ENCODE measurements around the gene RABL3.

Gene RABL3

DNA sequence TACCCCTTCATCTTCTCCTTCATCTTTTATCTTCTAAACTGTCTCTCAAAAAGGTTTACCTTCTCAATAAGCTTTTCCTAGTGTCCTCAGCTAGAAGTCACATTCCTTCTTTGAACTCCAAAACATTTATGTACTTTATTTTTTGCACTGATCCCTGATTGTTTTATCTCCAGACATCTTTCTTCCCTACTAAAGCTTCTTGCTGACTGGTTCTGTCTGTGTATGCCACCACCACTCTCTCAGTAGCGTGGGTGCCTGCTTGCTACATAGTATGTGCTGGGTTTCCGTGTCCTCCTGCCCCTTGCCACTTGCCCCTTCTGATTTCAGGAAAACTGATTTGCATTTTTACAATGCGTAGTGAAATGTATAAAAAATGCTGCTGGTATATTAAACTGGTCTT lies 24.3 kb upstream of the RABL3 start:
- no peak overlapping the region for H3K27ac ChIP-seq (ENCODE audit: low read length, poor library complexity, severe bottlenecking)
- no peak overlapping the region for H3K14ac ChIP-seq (ENCODE audit: low read length in 2 of 2)

DNA sequence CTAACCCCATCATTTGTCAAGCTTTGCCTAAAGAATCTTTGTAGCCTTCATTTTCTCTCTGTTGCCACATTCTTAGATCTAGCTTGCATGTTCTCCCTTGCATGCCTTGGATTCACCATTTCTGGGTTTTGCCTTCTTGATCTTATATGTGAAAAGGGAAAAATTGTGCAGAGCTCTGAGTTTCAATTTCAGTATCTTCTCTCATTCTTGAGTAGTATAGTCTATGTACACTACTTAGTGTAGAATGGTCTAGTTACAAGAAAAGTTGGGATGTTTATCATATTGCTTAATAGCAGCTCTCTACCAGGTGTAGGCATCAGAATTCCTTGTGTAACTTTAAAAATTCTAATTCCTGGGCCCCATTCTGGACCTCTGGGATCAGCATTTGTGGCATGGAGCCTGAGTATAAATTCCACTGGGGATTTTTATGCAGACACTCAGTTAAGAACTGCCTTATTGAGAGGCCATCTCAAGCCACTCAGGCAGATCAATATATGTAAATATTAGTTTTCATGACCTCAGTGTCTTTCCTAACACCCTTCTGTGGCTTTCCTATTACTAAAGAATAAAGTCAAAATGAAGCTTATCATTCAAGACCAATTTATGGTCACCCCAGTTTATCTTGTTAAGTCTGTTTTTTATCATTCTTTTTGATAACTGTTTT lies 23.6 kb upstream of the RABL3 start:
- Histone ChIP-seq H2BK120ac (ENCODE audit: low read depth, low read length) (no peak overlapping the region), H2AFZ (ENCODE audit: low read depth, low read length) (no peak overlapping the region), H3K27ac (ENCODE audit: low read length, poor library complexity, severe bottlenecking) (no peak overlapping the region), H3K4me3 (ENCODE audit: insufficient read depth in 1 of 2, low read depth in 1 of 2, low read length in 2 of 2) (no peak overlapping the region), H2BK12ac (ENCODE audit: low read length in 2 of 2) (no peak overlapping the region), H3K4me1 (ENCODE audit: control insufficient read depth, insufficient read depth, low read depth, low read length) (peaks cover 2% of the 10 kb centered on the region), H3K9ac (ENCODE audit: low read length) (no peak overlapping the region), H4K91ac (ENCODE audit: low read length) (no peak overlapping the region), H3K36me3 (ENCODE audit: control insufficient read depth in 1 of 2, insufficient read depth in 2 of 2, low read depth in 1 of 2, low read length in 2 of 2) (peaks cover 0 to 5% of the 10 kb centered on the region in 2 experiments), H3K14ac (ENCODE audit: low read length in 2 of 2) (no peak overlapping the region), H3K79me1 (replicated peaks; ENCODE audit: low read length, poor library complexity, severe bottlenecking) (peaks cover 21% of the 10 kb centered on the region), H2BK5ac (ENCODE audit: low read depth, low read length, poor library complexity, severe bottlenecking) (no peak overlapping the region), H3K4ac (ENCODE audit: low read depth in 1 of 2, low read length in 2 of 2) (no peak overlapping the region), H3K27me3 (ENCODE audit: control insufficient read depth in 1 of 2, insufficient read depth in 1 of 2, low read length in 2 of 2) (no peaks in the 10 kb centered on the region), H2AK5ac (ENCODE audit: low read length, severe bottlenecking) (no peak overlapping the region), H2BK15ac (ENCODE audit: low read depth, poor library complexity, severe bottlenecking) (no peak overlapping the region), H3K9me3 (ENCODE audit: control insufficient read depth, low read length) (no peaks in the 10 kb centered on the region), H3K23ac (ENCODE audit: low read length in 2 of 2) (no peak overlapping the region), H3K18ac (ENCODE audit: low read depth in 1 of 2, low read length in 2 of 2) (no peak overlapping the region), H4K8ac (ENCODE audit: low read length) (no peak overlapping the region), H3K4me2 (ENCODE audit: low read length, poor library complexity, severe bottlenecking) (no peak overlapping the region)
- no peak for DNase-seq

More for the DNA sequence above, 24.3 kb upstream of the RABL3 start:
- no peak overlapping the region for H2AFZ ChIP-seq (ENCODE audit: low read depth, low read length)
- H4K8ac ChIP-seq (ENCODE audit: low read length) = no peak overlapping the region
- H3K9me3 ChIP-seq (ENCODE audit: control insufficient read depth, low read length) = no peaks in the 10 kb centered on the region
- no peak overlapping the region for H3K4me3 ChIP-seq (ENCODE audit: insufficient read depth in 1 of 2, low read depth in 1 of 2, low read length in 2 of 2)
- H2BK120ac ChIP-seq (ENCODE audit: low read depth, low read length) = no peak overlapping the region
- H3K27me3 ChIP-seq (ENCODE audit: control insufficient read depth in 1 of 2, insufficient read depth in 1 of 2, low read length in 2 of 2) = no peaks in the 10 kb centered on the region
- H3K23ac ChIP-seq (ENCODE audit: low read length in 2 of 2) = no peak overlapping the region
- peak overlapping the region in 1 of 2 experiments; percentile 80 for H2BK12ac ChIP-seq (ENCODE audit: low read length in 2 of 2)
- DNase-seq = no peak
- 95% methylated on average over 2 of the region's 3 CpGs for WGBS
- H4K91ac ChIP-seq (ENCODE audit: low read length) = peak overlapping the region; percentile 80
- no peak overlapping the region for H3K4me2 ChIP-seq (ENCODE audit: low read length, poor library complexity, severe bottlenecking)
- H3K36me3 ChIP-seq (ENCODE audit: control insufficient read depth in 1 of 2, insufficient read depth in 2 of 2, low read depth in 1 of 2, low read length in 2 of 2) = peaks cover 0 to 11% of the 10 kb centered on the region in 2 experiments
- H3K4ac ChIP-seq (ENCODE audit: low read depth in 1 of 2, low read length in 2 of 2) = no peak overlapping the region
- no peak overlapping the region for H2BK15ac ChIP-seq (ENCODE audit: low read depth, poor library complexity, severe bottlenecking)
- no peak overlapping the region for H3K9ac ChIP-seq (ENCODE audit: low read length)
- no peak overlapping the region for H2AK5ac ChIP-seq (ENCODE audit: low read length, severe bottlenecking)
- no peak overlapping the region for H3K18ac ChIP-seq (ENCODE audit: low read depth in 1 of 2, low read length in 2 of 2)
- no peak overlapping the region for H2BK5ac ChIP-seq (ENCODE audit: low read depth, low read length, poor library complexity, severe bottlenecking)
- peaks cover 2% of the 10 kb centered on the region for H3K4me1 ChIP-seq (ENCODE audit: control insufficient read depth, insufficient read depth, low read depth, low read length)
- peaks cover 21% of the 10 kb centered on the region for H3K79me1 ChIP-seq (replicated peaks; ENCODE audit: low read length, poor library complexity, severe bottlenecking)

DNA sequence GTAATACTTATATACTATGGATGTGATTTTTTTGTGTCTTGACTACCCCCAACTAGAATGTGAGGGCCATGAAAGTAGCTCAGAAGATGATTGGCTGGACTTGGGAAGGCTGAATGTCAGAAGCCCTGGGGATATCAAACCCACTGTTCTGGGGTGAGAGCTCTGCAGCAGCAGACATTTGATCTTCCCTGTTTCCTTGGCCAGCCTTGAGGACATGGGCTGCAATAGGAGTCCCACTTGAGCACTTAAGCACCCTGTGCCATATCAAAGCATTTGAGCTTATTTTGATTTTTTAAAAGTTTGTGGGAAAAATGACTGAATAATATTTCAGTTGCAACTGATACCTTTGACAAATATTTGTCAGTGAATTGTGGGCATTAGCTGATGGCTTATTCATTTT lies 21.9 kb upstream of the RABL3 start:
- Histone ChIP-seq H2AFZ (ENCODE audit: low read depth, low read length) (no peak overlapping the region), H3K4me2 (ENCODE audit: low read length, poor library complexity, severe bottlenecking) (no peak overlapping the region), H3K79me1 (replicated peaks; ENCODE audit: low read length, poor library complexity, severe bottlenecking) (peaks cover 15% of the 10 kb centered on the region), H3K9ac (ENCODE audit: low read length) (no peak overlapping the region), H3K14ac (ENCODE audit: low read length in 2 of 2) (no peak overlapping the region), H3K27me3 (ENCODE audit: control insufficient read depth in 1 of 2, insufficient read depth in 1 of 2, low read length in 2 of 2) (no peaks in the 10 kb centered on the region), H3K4me3 (ENCODE audit: insufficient read depth in 1 of 2, low read depth in 1 of 2, low read length in 2 of 2) (no peak overlapping the region), H2BK5ac (ENCODE audit: low read depth, low read length, poor library complexity, severe bottlenecking) (no peak overlapping the region), H3K36me3 (ENCODE audit: control insufficient read depth in 1 of 2, insufficient read depth in 2 of 2, low read depth in 1 of 2, low read length in 2 of 2) (no peaks in the 10 kb centered on the region), H2BK12ac (ENCODE audit: low read length in 2 of 2) (no peak overlapping the region), H3K18ac (ENCODE audit: low read depth in 1 of 2, low read length in 2 of 2) (no peak overlapping the region), H3K27ac (ENCODE audit: low read length, poor library complexity, severe bottlenecking) (no peak overlapping the region), H2AK5ac (ENCODE audit: low read length, severe bottlenecking) (no peak overlapping the region), H4K8ac (ENCODE audit: low read length) (no peak overlapping the region), H4K91ac (ENCODE audit: low read length) (no peak overlapping the region), H3K23ac (ENCODE audit: low read length in 2 of 2) (no peak overlapping the region), H3K4ac (ENCODE audit: low read depth in 1 of 2, low read length in 2 of 2) (no peak overlapping the region), H3K9me3 (ENCODE audit: control insufficient read depth, low read length) (no peaks in the 10 kb centered on the region), H3K4me1 (ENCODE audit: control insufficient read depth, insufficient read depth, low read depth, low read length) (peaks cover 2% of the 10 kb centered on the region), H2BK15ac (ENCODE audit: low read depth, poor library complexity, severe bottlenecking) (no peak overlapping the region), H2BK120ac (ENCODE audit: low read depth, low read length) (no peak overlapping the region)
- DNase-seq = no peak

DNA sequence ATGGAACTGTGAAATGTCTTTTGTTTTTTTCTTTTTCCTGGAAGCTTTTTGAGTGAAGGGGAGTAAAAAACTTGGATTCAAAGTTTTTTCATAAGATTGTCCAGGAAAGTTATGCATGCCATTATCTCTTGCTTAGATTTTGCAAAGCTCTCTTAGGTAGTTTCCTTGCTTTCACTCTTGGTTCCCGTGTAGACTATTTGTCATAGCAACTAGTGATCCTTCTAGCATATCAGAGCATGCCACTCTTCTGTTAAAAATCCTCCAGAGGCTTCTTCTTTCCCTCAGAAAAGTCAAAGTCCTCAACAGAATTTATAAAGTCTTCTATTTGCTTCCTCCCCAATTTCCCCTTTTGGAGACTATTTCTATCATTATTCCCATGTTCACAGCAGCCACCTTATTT lies 21.3 kb upstream of the RABL3 start:
- Histone ChIP-seq H2AK5ac (ENCODE audit: low read length, severe bottlenecking) (no peak overlapping the region), H3K4me2 (ENCODE audit: low read length, poor library complexity, severe bottlenecking) (no peak overlapping the region), H3K9me3 (ENCODE audit: control insufficient read depth, low read length) (no peaks in the 10 kb centered on the region), H4K8ac (ENCODE audit: low read length) (no peak overlapping the region), H3K9ac (ENCODE audit: low read length) (no peak overlapping the region), H3K18ac (ENCODE audit: low read depth in 1 of 2, low read length in 2 of 2) (no peak overlapping the region), H3K79me1 (replicated peaks; ENCODE audit: low read length, poor library complexity, severe bottlenecking) (peaks cover 14% of the 10 kb centered on the region), H2AFZ (ENCODE audit: low read depth, low read length) (no peak overlapping the region), H3K4me1 (ENCODE audit: control insufficient read depth, insufficient read depth, low read depth, low read length) (peaks cover 2% of the 10 kb centered on the region), H2BK12ac (ENCODE audit: low read length in 2 of 2) (no peak overlapping the region), H2BK5ac (ENCODE audit: low read depth, low read length, poor library complexity, severe bottlenecking) (no peak overlapping the region), H3K14ac (ENCODE audit: low read length in 2 of 2) (no peak overlapping the region), H3K27me3 (ENCODE audit: control insufficient read depth in 1 of 2, insufficient read depth in 1 of 2, low read length in 2 of 2) (no peaks in the 10 kb centered on the region), H3K23ac (ENCODE audit: low read length in 2 of 2) (no peak overlapping the region), H2BK15ac (ENCODE audit: low read depth, poor library complexity, severe bottlenecking) (no peak overlapping the region), H4K91ac (ENCODE audit: low read length) (no peak overlapping the region), H3K4ac (ENCODE audit: low read depth in 1 of 2, low read length in 2 of 2) (no peak overlapping the region), H3K4me3 (ENCODE audit: insufficient read depth in 1 of 2, low read depth in 1 of 2, low read length in 2 of 2) (no peak overlapping the region), H3K36me3 (ENCODE audit: control insufficient read depth in 1 of 2, insufficient read depth in 2 of 2, low read depth in 1 of 2, low read length in 2 of 2) (no peaks in the 10 kb centered on the region), H3K27ac (ENCODE audit: low read length, poor library complexity, severe bottlenecking) (no peak overlapping the region), H2BK120ac (ENCODE audit: low read depth, low read length) (no peak overlapping the region)
- WGBS = 91% methylated on average over 1 of the region's 1 CpG
- no peak for DNase-seq
